ENCODE data around the gene NLRP11.

GRCh38 chr19:55836340-55836739, 4.5 kb upstream of the NLRP11 start, which contains the start of gene NLRP4:
- TF ChIP-seq CTCF (IDR thresholded peaks at IDR 0.05) (no peak), POLR2A (IDR thresholded peaks at IDR 0.05) (no peak), EP300 (IDR thresholded peaks at IDR 0.05) (no peak), POLR2AphosphoS5 (IDR thresholded peaks at IDR 0.05) (no peak)
